ENCODE data around the gene MRPS34.
"Not testable (repeated sequence)": the region's sequence is repeated elsewhere in the genome, so short reads cannot be mapped to it uniquely, and the experiment has no call there.

The MRPS34 gene

DNA sequence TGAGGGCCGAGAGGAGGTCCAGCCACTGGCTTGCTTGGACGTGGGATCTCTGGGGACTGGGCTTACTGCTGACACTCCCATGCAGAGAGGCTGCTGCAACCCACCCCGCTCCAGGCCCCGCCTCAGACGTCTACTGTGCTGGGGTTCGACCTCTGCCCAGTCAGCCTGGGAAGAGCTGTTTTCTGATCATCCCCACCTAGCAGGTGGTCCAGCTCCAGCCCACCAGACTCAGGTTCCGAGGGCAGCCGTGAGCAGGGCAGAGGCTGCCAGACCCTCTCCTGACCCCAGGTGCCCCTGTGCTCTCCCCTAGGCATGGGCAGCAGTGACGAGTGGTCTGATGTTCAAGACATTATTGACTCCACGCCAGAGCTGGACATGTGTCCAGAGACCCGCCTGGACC, 25.0 kb downstream of the MRPS34 start:
- DNase-seq: no peak

GRCh38 chr16:1746693-1747195, 26.2 kb downstream of the MRPS34 start:
- DNase-seq: no peak

DNA sequence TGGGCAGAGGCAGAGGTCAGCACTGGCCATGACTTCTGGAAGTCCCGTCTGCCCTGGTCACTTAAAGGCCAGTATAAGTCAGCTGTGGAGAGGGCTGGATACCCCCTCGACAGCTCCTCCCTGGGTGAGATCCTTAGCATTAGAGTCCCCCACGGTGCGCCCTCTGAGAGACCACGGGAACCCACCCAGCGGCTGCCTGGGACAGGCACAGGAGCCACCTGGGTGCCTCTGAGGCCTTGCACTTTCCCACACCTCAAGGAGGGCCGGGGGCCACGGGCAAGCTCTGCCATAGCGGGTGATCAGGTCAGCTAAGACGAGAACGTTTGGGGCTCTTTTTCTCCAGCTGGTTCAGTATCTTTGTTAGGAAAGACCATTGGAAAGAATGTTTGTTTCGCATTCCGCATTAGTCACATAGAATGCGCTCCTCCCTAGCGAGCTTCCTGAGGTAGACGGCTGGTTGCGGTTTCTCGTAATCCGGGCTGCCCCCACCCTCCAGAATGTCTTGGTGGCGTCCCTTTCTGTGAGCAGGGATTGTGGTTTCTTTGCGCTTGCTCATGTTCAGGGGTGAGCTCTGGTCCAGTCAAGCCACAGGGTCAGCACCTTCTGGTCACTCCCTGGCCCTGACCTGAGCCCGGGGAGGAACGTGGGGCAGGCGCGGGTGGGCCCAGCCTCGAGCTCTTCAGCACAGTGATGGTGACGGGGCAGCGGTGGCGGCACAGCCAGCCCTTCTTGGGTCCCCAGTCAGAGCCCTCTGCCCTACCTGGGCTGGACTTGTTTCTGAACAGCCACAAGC, 26.8 kb downstream of the MRPS34 start:
- no peak for DNase-seq

- no peak for DNase-seq
Measured at GRCh38 chr16:1745181-1745899, 27.6 kb downstream of the MRPS34 start.

- DNase-seq: no peak
Measured at GRCh38 chr16:1744338-1744840, 28.5 kb downstream of the MRPS34 start.

DNA sequence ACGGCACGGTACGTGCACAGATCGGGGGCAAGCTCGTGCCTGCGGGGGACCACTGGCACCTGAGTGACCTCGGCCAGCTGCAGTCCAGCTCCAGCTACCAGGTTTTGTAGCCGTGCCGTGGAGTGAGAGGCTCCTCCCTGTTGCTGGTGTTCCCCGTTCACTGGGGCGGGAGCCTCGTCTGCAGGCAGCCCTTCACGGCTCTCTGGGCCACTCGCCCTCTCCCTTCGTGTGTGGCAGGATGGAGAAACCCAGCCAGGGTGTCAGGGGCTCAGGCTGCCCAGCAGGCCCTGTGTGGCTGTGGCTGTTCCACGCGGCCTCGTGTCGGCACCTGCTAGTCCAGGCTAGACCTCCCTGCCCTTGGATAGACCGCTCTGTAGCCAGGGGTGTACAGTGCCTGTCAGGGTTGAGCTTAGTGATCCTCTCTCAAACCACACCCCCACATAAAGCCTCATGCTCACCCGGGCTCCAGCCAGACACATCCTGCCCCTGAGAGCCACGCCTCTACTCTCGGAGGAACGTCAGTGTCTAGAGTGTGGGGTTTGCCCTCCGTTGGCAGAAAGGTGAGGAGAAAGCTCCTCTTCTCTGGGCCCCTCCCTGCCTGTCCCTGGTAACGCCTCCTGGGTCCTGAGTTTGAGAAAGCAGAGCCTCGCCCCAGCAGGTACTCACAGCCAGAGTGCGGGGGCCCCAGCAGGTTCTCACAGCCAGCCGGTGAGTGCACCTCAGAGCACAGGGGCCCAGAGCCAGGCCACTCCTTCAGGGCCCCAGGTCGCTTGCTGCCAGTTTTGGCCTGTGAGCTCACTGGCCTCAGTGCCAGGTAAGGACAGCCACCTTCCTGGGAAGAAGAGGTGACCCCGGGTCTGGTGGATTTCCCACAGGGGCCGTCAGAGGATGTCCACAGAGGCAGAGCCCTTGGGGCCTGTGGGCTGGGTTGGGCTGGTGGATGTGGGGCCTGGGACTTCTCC, 29.3 kb downstream of the MRPS34 start:
- DNase-seq: no peak

GRCh38 chr16:1741553-1742165, 31.3 kb downstream of the MRPS34 start:
- DNase-seq: no peak

- no peak for DNase-seq
Measured at GRCh38 chr16:1740781-1741490, 32.0 kb downstream of the MRPS34 start.

DNA sequence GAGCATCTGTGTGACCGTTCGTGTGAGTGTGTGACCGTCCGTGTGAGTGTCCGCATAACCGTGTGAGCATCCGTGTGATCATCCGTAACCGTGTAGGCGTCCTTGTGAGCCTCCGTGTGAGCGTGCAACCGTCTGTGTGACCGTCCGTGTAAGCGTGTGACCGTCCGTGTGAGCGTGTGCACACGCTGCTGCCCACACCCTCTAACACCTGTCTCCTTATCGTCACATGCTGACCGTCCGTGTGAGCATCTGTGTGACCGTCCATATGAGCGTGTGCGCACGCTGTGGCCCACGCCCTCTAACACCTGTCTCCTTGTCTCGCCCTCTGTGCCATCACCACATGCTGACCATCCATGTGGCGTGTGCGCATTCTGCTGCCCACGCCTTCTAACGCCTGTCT, 32.7 kb downstream of the MRPS34 start:
- DNase-seq: no peak

DNA sequence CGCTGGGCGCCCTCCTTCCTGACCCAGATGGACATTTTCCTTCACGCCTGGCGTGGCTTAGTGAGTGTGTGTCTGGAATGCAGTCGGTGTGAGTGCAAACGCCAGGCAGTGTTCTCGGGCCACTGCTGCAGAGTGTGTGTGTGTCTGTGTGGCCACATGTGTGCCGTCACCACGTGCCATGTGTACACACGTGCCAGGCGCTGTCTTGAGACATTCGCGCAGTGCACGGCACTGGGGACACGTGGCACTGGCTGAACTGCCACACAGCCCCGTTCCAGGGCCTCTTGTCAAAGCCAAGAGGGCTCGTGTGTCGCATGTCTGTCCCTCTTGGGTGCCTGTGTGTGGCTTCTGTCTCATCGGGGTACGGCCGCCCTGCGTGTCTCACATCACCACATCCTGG, 38.1 kb downstream of the MRPS34 start:
- DNase-seq: no peak

GRCh38 chr16:1734123-1734522, 38.8 kb downstream of the MRPS34 start:
- no peak for DNase-seq

DNA sequence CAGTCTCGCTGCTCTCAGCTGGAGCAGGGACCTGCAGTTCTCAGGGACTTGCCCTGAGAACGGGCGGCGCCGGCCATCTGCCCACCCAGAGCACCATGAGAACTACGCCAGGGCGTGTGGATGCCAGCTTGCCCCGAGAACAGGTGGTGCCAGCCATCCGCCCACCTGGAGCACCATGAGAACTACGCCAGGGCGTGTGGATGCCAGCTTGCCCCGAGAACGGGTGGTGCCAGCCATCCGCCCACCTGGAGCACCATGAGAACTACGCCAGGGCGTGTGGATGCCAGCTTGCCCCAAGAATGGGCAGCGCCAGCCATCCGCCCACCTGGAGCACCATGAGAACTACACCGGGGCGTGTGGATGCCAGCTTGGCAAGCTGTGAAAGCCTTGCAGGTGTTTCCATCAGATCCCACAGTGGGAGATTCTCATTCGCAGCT, 40.4 kb downstream of the MRPS34 start:
- DNase-seq: not testable (repeated sequence)

DNA sequence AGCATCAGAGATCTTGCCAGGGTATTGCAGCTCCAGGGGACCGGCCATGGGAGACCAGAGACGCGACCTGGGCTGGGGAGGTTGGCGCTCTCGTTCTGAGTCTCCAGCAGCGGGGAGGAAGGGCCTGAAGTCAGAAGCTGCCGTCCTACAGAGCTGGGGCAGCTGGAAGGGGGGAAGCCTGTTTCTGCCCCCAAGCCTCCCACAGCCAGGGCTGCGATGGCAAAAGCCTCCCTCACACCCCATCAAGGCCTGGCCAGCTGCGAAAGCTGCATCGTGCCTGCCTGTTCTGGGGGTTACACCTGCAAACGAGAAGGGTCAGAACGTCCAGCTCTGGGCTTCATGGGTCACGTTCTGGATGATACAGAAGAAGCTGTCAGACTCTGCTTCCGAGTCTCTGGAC, 40.9 kb downstream of the MRPS34 start:
- DNase-seq: no peak

DNA sequence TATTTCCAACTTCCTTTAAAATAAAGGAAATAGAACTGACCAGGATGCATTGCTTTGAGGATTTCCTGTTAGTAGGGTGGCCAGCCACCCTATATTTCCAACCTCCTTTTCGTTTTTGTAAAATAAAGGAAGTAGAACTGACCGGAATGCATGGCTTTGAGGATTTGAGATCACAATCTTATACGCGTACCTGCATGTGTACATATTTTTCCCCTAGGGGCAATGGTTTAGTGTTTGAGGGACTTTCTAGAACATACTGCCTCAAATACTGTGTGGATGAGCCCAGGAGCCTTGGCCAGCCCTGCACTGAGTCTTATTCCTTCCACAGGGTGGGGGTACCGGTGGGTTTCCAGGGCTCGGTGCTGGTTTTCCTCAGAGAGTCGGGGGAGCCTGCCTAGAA, 41.3 kb downstream of the MRPS34 start:
- DNase-seq: no peak

GRCh38 chr16:1731073-1731472, 41.9 kb downstream of the MRPS34 start:
- DNase-seq: no peak

DNA sequence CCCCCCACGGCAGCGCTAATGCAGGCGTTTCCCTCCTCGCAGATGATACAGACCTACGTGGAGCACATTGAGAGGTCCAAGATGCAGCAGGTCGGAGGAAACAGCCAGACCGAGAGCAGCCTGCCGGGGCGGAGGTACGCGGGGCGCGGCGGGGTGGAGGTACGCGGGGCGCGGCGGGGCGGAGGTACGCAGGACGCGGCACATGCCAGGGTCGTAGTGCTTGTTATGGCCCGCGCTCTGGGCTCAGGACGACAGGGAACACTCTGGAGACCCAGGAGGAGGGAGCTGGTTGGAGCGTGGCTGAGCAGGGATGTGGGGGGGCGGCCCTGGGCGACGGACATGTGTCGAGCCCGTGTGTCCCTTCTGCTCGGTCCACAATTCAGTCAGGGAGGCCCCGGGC, 43.5 kb downstream of the MRPS34 start:
- no peak for DNase-seq

DNA sequence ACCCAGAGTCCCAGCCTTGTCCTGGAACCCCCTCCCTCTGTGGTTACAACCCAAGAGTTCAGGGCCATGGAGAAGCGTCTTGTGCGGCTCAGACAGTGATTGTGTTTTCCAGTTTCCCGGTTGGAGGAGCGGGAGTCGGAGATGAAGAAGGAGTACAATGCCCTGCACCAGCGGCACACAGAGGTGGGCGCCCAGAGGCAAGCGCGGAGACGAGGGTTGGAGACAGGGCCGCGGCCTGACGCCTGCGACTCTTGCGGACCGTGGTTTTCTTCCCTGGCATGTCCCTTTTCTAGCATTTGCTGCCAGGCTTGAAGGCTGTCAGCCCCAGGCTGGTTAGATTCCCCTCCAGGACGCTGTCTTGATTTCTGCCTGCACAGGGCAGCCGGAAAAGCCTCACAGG, 43.9 kb downstream of the MRPS34 start:
- DNase-seq: no peak

GRCh38 chr16:1727651-1728624, 45.0 kb downstream of the MRPS34 start:
- no peak for DNase-seq

DNA sequence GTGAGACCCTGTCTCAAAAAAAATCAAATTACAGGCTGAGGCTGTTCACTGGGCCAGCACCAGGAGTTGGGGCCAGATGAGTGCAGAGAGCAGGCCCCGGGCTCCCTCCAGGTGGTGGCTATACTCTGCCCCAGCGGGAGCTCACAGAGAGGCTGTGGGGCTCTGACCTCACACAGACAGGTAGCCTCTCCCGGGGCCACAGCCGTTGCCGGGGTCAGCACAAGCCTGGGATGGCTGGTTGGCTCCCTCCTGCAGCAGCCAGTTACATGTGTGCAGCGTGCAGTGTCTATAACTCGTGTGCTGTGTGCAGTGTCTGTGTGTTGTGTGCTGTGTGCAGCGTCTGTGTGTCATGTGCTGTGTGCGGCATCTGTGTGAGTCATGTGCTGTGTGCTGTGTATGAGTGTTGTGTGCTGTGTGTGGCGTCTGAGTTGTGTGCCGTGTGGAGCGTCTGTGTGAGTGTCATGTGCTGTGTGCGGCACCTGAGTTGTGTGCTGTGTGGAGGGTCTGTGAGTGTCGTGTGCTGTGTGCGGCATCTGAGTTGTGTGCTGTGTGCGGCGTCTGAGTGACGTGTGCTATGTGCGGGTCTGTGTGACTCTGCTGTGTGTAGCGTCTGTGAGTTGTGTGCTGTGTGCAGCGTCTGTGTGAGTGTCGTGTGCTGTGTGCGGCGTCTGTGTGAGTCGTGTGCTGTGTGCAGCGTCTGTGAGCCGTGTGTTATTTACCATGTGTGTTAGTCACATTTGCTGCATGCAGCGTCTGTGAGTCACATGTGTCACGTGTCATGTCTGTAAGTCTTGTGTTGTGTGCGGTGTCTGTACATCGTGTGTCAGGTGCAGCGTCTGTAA, 46.1 kb downstream of the MRPS34 start:
- no peak for DNase-seq
